Globus pallidus (tissue), 1 donor: Measurements from ENCODE around the gene DLGAP3.
A peak's percentile ranks its signal among the peaks of the same experiment; 100 is the strongest.

Source experiments
- DNase-seq: peaks from one replicate; pipeline ENCODE4 v3.0.0-alpha.2; 2015; ENCODE audit warnings: low spot score

Gene DLGAP3

GRCh38 chr1:34928699-34929496 is 552 bp downstream of the DLGAP3 start:
- no peak for DNase-seq

- DNase-seq = no peak
Measured at GRCh38 chr1:34928066-34928696, 1.3 kb downstream of the DLGAP3 start.

GRCh38 chr1:34927316-34927715 is 2.1 kb downstream of the DLGAP3 start:
- no peak for DNase-seq

- DNase-seq = no peak
Measured at GRCh38 chr1:34926894-34927293, 2.6 kb downstream of the DLGAP3 start.

- no peak for DNase-seq
Measured at GRCh38 chr1:34926156-34926555, 3.3 kb downstream of the DLGAP3 start.

GRCh38 chr1:34925730-34926129 is 3.7 kb downstream of the DLGAP3 start:
- DNase-seq = no peak

GRCh38 chr1:34924759-34925555 is 4.5 kb downstream of the DLGAP3 start:
- peak; percentile 18 for DNase-seq

- no peak for DNase-seq
Measured at GRCh38 chr1:34923490-34923889, 6.0 kb downstream of the DLGAP3 start.

GRCh38 chr1:34918977-34919561 is 10.4 kb downstream of the DLGAP3 start:
- no peak for DNase-seq

- no peak for DNase-seq
Measured at GRCh38 chr1:34918386-34918976, 11.0 kb downstream of the DLGAP3 start.

- no peak for DNase-seq
Measured at GRCh38 chr1:34917017-34917416, 12.4 kb downstream of the DLGAP3 start.

GRCh38 chr1:34916104-34916503 is 13.3 kb downstream of the DLGAP3 start:
- no peak for DNase-seq

- no peak for DNase-seq
Measured at GRCh38 chr1:34915521-34915920, 13.9 kb downstream of the DLGAP3 start.

GRCh38 chr1:34914958-34915357 is 14.5 kb downstream of the DLGAP3 start:
- no peak for DNase-seq

- no peak for DNase-seq
Measured at GRCh38 chr1:34911465-34911864, 18.0 kb downstream of the DLGAP3 start.

- DNase-seq = no peak
Measured at GRCh38 chr1:34910425-34910824, 19.0 kb downstream of the DLGAP3 start.

- DNase-seq = no peak
Measured at GRCh38 chr1:34908369-34908768, 21.1 kb downstream of the DLGAP3 start.

GRCh38 chr1:34907487-34908090 is 21.9 kb downstream of the DLGAP3 start:
- no peak for DNase-seq

GRCh38 chr1:34906756-34907155 is 22.7 kb downstream of the DLGAP3 start:
- no peak for DNase-seq

- DNase-seq = no peak
Measured at GRCh38 chr1:34906222-34906621, 23.2 kb downstream of the DLGAP3 start.

- no peak for DNase-seq
Measured at GRCh38 chr1:34905098-34905459, 24.4 kb downstream of the DLGAP3 start.
